DND-41 (cell line): ENCODE results near the gene CYTH4.

Experiments
- EZH2 ChIP-seq: IDR thresholded peaks from 3 replicates; pipeline ENCODE4 v1.6.1; 2012; ENCODE audit warnings: borderline replicate concordance, low read depth, mild to moderate bottlenecking, moderate library complexity, low read length, inconsistent platforms; ENCODE audit not compliant: severe bottlenecking
- TF ChIP-seq, protein P1 (sequence below): IDR thresholded peaks from 2 replicates; pipeline ENCODE4 v1.5.1; 2012; ENCODE audit warnings: borderline replicate concordance, low read length, moderate library complexity, mild to moderate bottlenecking; ENCODE audit not compliant: poor library complexity, severe bottlenecking; ENCODE audit errors: extremely low read depth

DNA sequence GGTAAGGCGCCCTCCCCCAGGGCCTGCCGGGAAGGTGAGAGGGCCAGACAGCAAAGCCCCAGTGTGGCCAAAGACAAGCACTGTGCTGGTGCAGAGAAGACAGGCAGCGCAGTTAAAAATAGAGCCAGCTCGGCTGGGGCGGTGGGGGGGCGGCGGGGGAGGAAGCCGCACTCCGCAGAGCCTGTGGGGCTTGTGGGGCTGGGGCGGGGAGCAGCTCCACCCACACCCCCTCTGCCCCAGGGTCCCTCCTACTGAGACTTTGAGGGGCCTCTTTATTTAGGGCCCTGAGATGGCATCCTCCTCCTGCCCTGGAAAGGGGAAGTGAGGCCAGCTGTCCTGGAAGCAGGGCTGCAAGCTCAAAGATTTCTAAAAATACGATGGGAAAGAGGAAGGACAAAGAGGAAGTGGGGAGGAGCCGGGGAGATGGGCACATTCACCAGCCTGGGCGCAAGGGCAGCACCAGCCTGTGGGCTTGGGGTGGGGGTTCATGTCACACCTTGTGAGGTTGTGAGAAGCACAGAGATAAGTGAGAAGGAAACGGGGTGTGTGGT lies 2.6 kb downstream of the CYTH4 start:
- TF ChIP-seq, protein P1, sequence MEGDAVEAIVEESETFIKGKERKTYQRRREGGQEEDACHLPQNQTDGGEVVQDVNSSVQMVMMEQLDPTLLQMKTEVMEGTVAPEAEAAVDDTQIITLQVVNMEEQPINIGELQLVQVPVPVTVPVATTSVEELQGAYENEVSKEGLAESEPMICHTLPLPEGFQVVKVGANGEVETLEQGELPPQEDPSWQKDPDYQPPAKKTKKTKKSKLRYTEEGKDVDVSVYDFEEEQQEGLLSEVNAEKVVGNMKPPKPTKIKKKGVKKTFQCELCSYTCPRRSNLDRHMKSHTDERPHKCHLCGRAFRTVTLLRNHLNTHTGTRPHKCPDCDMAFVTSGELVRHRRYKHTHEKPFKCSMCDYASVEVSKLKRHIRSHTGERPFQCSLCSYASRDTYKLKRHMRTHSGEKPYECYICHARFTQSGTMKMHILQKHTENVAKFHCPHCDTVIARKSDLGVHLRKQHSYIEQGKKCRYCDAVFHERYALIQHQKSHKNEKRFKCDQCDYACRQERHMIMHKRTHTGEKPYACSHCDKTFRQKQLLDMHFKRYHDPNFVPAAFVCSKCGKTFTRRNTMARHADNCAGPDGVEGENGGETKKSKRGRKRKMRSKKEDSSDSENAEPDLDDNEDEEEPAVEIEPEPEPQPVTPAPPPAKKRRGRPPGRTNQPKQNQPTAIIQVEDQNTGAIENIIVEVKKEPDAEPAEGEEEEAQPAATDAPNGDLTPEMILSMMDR, result no peak
- TF ChIP-seq EZH2, result no peak
